Thyroid gland (tissue), 4 donors: ENCODE measurements around the gene RNF215. TPM values are rescaled to one million over a fixed set of nuclear protein-coding genes. Genes with fewer than 3 reads are reported as not detected.

ENCODE experiments used
- DNase-seq, 2 donors: peaks; one replicate each; pipeline ENCODE4 v3.0.0-alpha.2; 2019
- H3K27ac ChIP-seq, 3 donors: fragments of 200-600 bp; sonication (generic); 1 replicate in 2 of 3; 2 replicates in 1 of 3; pipeline ENCODE4 v1.5.1; 2016 to 2019; ENCODE audit warnings: mild to moderate bottlenecking in 1 of 3, moderate library complexity in 1 of 3
- H3K27me3 ChIP-seq: fragments of 200-600 bp; sonication (generic); one replicate; pipeline ENCODE4 v1.5.1; 2019
- H3K36me3 ChIP-seq, 2 donors: fragments of 200-600 bp; sonication (generic); one replicate each; pipeline ENCODE4 v1.5.1; 2016 to 2019
- H3K4me1 ChIP-seq, 2 donors: fragments of 200-600 bp; sonication (generic); one replicate each; pipeline ENCODE4 v1.5.1; 2017 to 2019
- H3K4me3 ChIP-seq, 3 donors: fragments of 200-600 bp; sonication (generic); replicated peaks in 1 of 3; 1 replicate in 2 of 3; 2 replicates in 1 of 3; pipeline ENCODE4 v1.5.1; 2016; ENCODE audit warnings: mild to moderate bottlenecking in 1 of 3
- H3K9me3 ChIP-seq: fragments of 200-600 bp; sonication (generic); one replicate; pipeline ENCODE4 v1.5.1; 2017
- CTCF ChIP-seq, 6 experiments: fragments of 200-600 bp in 3 of 6; fragments of 450-650 bp in 3 of 6; sonication (generic) in 3 of 6; IDR thresholded peaks; one replicate each; pipeline ENCODE4 v1.5.1; 2016 to 2019; ENCODE audit warnings: antibody characterized with exemption in 6 of 6, mild to moderate bottlenecking in 2 of 6, inconsistent platforms in 1 of 6, moderate library complexity in 1 of 6
- POLR2A ChIP-seq, 2 donors: fragments of 450-650 bp; IDR thresholded peaks; one replicate each; pipeline ENCODE4 v1.6.1; 2017; ENCODE audit warnings: antibody characterized with exemption in 2 of 2, mild to moderate bottlenecking in 2 of 2, moderate library complexity in 1 of 2
- WGBS, 2 donors: methylation state at CpG; one replicate each; pipeline ENCODE4 v1.1.5; 2017; 5-methylcytosine and 5-hydroxymethylcytosine counted together
- intact Hi-C: fragments of 100-400 bp; cut with DNase I; formaldehyde crosslinking; loops from one replicate; pipeline ENCODE4 v1.15.1; 2023
- total RNA-seq, 4 donors: library from RNA; depleted of rRNA; stranded (reverse); fragments of >200 nt; gene quantifications; one replicate each; pipeline ENCODE4 v1.2.3, GENCODE V29; 2016

Gene RNF215
- total RNA-seq, 4 donors from 2014 or later, result 14.8 to 25.5 (median 18.8) TPM

DNA sequence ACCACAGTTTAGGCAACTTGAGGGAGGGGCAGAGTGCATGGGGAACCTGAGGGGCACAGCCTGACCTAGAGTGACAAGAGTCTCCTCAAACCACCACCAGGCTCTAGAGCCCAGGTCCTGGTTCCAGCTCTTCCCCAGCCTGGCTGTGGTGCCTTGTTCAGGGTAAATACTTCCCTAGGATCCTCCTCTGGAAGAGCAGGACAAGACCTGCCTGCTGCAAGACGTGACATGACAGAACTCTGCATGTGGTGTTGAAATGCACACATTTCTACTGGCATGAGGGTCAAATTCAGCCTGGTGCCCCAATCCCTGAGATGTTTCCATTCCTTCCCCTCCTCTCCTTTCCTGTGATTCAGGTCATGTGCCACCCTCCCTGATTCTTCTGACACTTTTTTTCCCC is 12.9 kb upstream of the RNF215 start:
- no peak for TF ChIP-seq CTCF (IDR thresholded peaks at IDR 0.05)
- TF ChIP-seq POLR2A (IDR thresholded peaks at IDR 0.05), result no peak
- DNase-seq, result no peak
- no peak overlapping the region for H3K27ac ChIP-seq
- whole genome bisulfite sequencing, 2 donors, result 80 to 100% methylated on average over 1 of the region's 1 CpG
- H3K4me3 ChIP-seq, result no peak overlapping the region
- H3K4me1 ChIP-seq, result peaks cover 13 to 25% of the 10 kb centered on the region in 2 donors
- H3K36me3 ChIP-seq, result no peaks in the 10 kb centered on the region
- intact Hi-C loops, result no loop called here
- H3K27me3 ChIP-seq, result no peaks in the 10 kb centered on the region
- H3K9me3 ChIP-seq, result no peaks in the 10 kb centered on the region

- no peaks in the 10 kb centered on the region for H3K36me3 ChIP-seq
- WGBS, 2 donors, result 86 to 95% methylated on average over 5 of the region's 5 CpGs
- TF ChIP-seq POLR2A (IDR thresholded peaks at IDR 0.05), result no peak
- no peak for DNase-seq
- peaks cover 13 to 25% of the 10 kb centered on the region in 2 donors for H3K4me1 ChIP-seq
- no peaks in the 10 kb centered on the region for H3K9me3 ChIP-seq
- no peak overlapping the region for H3K4me3 ChIP-seq
- no peaks in the 10 kb centered on the region for H3K27me3 ChIP-seq
- intact Hi-C loops, result no loop called here
- no peak overlapping the region for H3K27ac ChIP-seq
Observed at GRCh38 chr22:30399718-30400117, 12.5 kb upstream of the RNF215 start.

DNA sequence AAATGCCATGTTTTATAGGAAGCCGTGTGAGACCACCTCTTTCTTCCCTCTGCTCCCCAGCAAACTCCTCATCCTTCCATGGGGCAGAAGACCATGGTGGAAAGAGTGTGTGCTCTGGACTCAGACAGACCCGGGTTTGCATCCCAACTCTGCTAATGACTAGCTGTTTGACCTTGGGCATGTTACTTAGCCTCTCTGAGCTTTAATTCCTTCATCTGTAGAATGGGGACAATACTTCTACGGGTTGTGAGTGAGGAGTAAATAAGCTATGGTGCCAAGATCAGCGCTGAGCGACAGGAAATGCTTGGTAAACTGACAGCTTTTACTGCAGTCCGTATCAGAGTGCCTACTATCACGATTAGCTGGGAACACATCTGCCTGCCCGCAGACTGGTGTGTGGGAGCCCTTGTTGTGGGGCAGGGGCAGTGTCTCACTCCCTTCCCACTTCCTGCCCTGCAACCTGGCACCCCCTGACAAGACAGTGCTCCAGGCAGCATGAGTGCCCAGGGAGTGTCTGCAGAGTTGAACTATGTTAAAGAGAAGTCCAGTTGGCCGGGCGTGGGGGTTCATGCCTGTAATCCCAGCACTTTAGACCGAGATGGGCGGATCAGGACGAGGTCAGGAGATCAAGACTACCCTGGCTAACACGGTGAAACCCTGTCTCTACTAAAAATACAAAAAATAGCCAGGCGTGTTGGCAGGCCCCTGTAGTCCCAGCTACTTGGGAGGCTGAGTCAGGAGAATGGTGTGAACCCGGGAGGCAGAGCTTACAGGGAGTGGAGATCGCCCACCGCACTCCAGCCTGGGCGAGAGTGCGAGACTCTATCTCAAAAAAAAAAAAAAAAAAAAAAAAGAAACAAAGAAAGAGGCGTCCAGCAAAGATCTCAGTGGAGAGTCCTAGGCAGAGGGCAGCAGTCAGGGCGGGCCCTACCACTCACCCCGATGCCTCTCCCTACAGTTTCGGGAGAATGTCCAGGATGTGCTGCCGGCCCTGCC is 11.8 kb upstream of the RNF215 start:
- 68 to 69% methylated on average over 19 to 25 of the region's 25 CpGs for WGBS, 2 donors
- no peaks in the 10 kb centered on the region for H3K27me3 ChIP-seq
- H3K36me3 ChIP-seq, result no peaks in the 10 kb centered on the region
- no peak for TF ChIP-seq CTCF (IDR thresholded peaks at IDR 0.05)
- no peak for TF ChIP-seq POLR2A (IDR thresholded peaks at IDR 0.05)
- no peak for DNase-seq
- no peak overlapping the region for H3K27ac ChIP-seq
- H3K4me3 ChIP-seq, result no peak overlapping the region
- H3K9me3 ChIP-seq, result no peaks in the 10 kb centered on the region
- H3K4me1 ChIP-seq, result peaks cover 13 to 25% of the 10 kb centered on the region in 2 donors
- intact Hi-C loops, result no loop called here

GRCh38 chr22:30397656-30398635 is 10.7 kb upstream of the RNF215 start:
- TF ChIP-seq CTCF (IDR thresholded peaks at IDR 0.05) (no peak), POLR2A (IDR thresholded peaks at IDR 0.05) (no peak)
- Histone ChIP-seq H3K27ac (peak overlapping the region in 2 of 3 donors; percentile 54 to 58), H3K27me3 (no peaks in the 10 kb centered on the region), H3K4me3 (peak overlapping the region; percentile 40 to 86 (median 57)), H3K9me3 (no peaks in the 10 kb centered on the region), H3K4me1 (peaks cover 22 to 35% of the 10 kb centered on the region in 2 donors), H3K36me3 (no peaks in the 10 kb centered on the region)
- WGBS, 2 donors, result 31 to 37% methylated on average over 10 to 11 of the region's 11 CpGs
- no peak for DNase-seq
- intact Hi-C loops, result no loop called here
